ENCODE data around the gene HDAC9. TPM values are rescaled to one million over a fixed set of nuclear protein-coding genes. Genes with fewer than 3 reads are reported as not detected.

Gene HDAC9
- polyA plus RNA-seq, 2 of the 4 experiments (the other 2 are of a cell fraction) = 0.05 to 0.26 TPM

- Histone ChIP-seq H3K4me3 (no peak overlapping the region), H3K27ac (no peak overlapping the region), H3K9me3 (no peaks in the 10 kb centered on the region), H3K4me1 (no peaks in the 10 kb centered on the region), H3K4me2 (no peak overlapping the region)
- no peak for TF ChIP-seq USF2 (IDR thresholded peaks at IDR 0.05)
- TF ChIP-seq HES2 (IDR thresholded peaks at IDR 0.05) = no peak
- TF ChIP-seq CHD2 (IDR thresholded peaks at IDR 0.05; ENCODE audit: low read length, partially characterized antibody) = no peak
- TF ChIP-seq NPAS2 (CRISPR knock-in tag; IDR thresholded peaks at IDR 0.05; ENCODE audit: borderline replicate concordance) = no peak
- TF ChIP-seq SMC3 (IDR thresholded peaks at IDR 0.05) = no peak
- no peak for TF ChIP-seq E2F6 (IDR thresholded peaks at IDR 0.05; ENCODE audit: borderline replicate concordance, low read depth)
- no peak for TF ChIP-seq SREBF2 (IDR thresholded peaks at IDR 0.05)
- TF ChIP-seq MAX (IDR thresholded peaks at IDR 0.05) = no peak
- no peak for TF ChIP-seq BHLHE40 (IDR thresholded peaks at IDR 0.05; ENCODE audit: low read depth, low read length)
- no peak for TF ChIP-seq MYC (IDR thresholded peaks at IDR 0.05; ENCODE audit: borderline replicate concordance, low read length)
- TF ChIP-seq CEBPB (IDR thresholded peaks at IDR 0.05) = no peak
- TF ChIP-seq HOXA7 (CRISPR knock-in tag; IDR thresholded peaks at IDR 0.05) = no peak
- no peak for TF ChIP-seq MAZ (IDR thresholded peaks at IDR 0.05; ENCODE audit: borderline replicate concordance, low read depth, low read length)
- no peak for TF ChIP-seq JUN (IDR thresholded peaks at IDR 0.05)
- TF ChIP-seq TP53 (CRISPR knock-in tag; IDR thresholded peaks at IDR 0.05) = no peak
- no peak for TF ChIP-seq KDM5A (IDR thresholded peaks at IDR 0.05)
- WGBS (ENCODE audit: missing lambda C conversion rate) = 83% methylated on average over 1 of the region's 1 CpG
- no peak for ATAC-seq
- ChIA-PET POLR2A (no interaction called here), CTCF (no interaction called here)
- DNase-seq (ENCODE audit: low read depth in 1 of 2, low spot score in 1 of 2) = no peak
- no peak for FAIRE-seq
Observed at GRCh38 chr7:18474944-18475343, 20.6 kb upstream of the HDAC9 start.

GRCh38 chr7:18475488-18475887 is 20.1 kb upstream of the HDAC9 start:
- TF ChIP-seq GATA3 (IDR thresholded peaks at IDR 0.05; ENCODE audit: borderline replicate concordance) (no peak), ZFP36 (IDR thresholded peaks at IDR 0.05; ENCODE audit: borderline replicate concordance, partially characterized antibody) (no peak), E2F6 (IDR thresholded peaks at IDR 0.05; ENCODE audit: borderline replicate concordance, low read depth) (no peak), RARB (CRISPR knock-in tag; IDR thresholded peaks at IDR 0.05) (no peak), ZNF302 (CRISPR knock-in tag; IDR thresholded peaks at IDR 0.05) (no peak), TP53 (CRISPR knock-in tag; IDR thresholded peaks at IDR 0.05) (no peak)
- DNase-seq (ENCODE audit: low read depth in 1 of 2, low spot score in 1 of 2) (no peak), FAIRE-seq (no peak), ATAC-seq (no peak)
- POLR2A ChIA-PET = no interaction called here
- CTCF ChIA-PET = no interaction called here
- Histone ChIP-seq H3K4me2 (no peak overlapping the region), H3K4me1 (no peaks in the 10 kb centered on the region), H3K27ac (no peak overlapping the region), H3K9me3 (no peaks in the 10 kb centered on the region), H3K4me3 (no peak overlapping the region)
- 70% methylated on average over 2 of the region's 2 CpGs for WGBS (ENCODE audit: missing lambda C conversion rate)

GRCh38 chr7:18481776-18482175 is 13.8 kb upstream of the HDAC9 start:
- 87% methylated on average over 1 of the region's 1 CpG for WGBS (ENCODE audit: missing lambda C conversion rate)
- no peak for ATAC-seq
- Histone ChIP-seq H3K4me1 (no peaks in the 10 kb centered on the region), H3K4me2 (no peak overlapping the region), H3K4me3 (no peak overlapping the region), H3K27ac (no peak overlapping the region), H3K9me3 (no peaks in the 10 kb centered on the region)
- ChIA-PET CTCF (no interaction called here), POLR2A (no interaction called here)
- TF ChIP-seq CBX8 (IDR thresholded peaks at IDR 0.05) (no peak), RARB (CRISPR knock-in tag; IDR thresholded peaks at IDR 0.05) (no peak)
- DNase-seq (ENCODE audit: low read depth in 1 of 2, low spot score in 1 of 2) = no peak
- FAIRE-seq = no peak
